Fibroblast of gingiva (primary cell): Measurements from ENCODE around the gene ARHGAP31.
"Not testable (repeated sequence)": the region's sequence is repeated elsewhere in the genome, so short reads cannot be mapped to it uniquely, and the experiment has no call there.

Experiments used
- DNase-seq: peaks from one replicate; pipeline ENCODE4 v3.0.0-alpha.2; 2011; ENCODE audit warnings: low read depth

ARHGAP31 gene

DNA sequence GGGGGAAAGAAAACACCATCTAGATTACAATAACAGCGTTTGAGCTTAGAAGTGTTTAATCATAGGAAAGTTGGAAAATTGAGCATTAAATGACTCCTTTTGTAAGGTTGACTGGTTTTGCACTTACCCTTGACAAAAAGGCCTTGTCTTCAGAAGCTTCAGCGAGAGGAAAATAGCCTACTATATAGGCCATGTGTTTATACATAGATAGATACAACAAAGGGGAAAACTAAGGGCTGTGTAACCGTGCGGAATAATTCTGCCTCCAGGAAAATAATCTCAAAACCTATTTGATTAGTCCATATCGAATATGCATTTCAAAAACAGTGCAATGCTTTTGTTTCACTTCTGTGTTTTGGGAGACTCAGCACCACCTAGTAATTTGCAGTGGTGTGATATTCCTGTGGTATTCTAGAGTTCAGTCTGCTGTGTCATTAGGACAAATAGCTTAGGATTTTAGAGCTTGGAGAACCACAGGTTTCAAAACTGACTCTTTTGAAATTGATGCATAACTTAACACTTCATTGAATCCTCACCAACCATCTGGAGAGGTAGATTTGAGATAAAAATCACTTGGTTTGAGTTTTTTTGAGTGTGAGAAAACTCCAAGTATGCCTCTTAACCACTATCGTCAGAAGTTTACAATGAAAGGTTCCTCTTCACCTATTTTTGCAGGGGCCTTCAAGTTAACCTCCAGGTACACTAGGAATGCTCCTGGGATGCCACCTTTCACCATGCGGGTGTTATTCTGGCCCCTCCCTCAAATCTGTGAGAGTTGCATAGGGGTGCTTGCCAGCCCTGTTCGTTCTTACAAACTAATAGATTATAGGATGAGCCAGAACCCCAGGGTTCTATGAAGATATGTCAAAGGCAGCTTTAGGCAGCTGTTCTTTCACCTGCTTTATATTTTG, 1.9 kb downstream of the ARHGAP31 start:
- no peak for DNase-seq

DNA sequence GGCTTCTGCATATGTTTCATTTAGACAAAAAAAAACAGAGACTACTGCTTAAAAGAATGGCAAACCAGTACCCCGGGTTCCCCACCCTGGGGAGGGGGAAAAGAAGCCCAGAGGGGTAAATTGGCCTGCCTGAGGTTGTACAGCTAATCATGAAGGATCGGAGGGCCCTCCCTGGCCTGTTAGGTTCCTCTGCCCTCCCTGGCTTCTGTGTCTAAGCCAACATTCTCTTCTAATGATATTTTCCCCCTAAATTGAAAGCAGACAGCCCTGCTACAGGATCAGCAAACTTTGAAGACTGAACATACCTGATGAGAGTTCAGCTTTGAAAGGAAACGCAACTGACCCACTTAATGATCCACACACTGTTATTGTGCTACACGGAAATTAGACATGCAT, 2.5 kb downstream of the ARHGAP31 start:
- no peak for DNase-seq

DNA sequence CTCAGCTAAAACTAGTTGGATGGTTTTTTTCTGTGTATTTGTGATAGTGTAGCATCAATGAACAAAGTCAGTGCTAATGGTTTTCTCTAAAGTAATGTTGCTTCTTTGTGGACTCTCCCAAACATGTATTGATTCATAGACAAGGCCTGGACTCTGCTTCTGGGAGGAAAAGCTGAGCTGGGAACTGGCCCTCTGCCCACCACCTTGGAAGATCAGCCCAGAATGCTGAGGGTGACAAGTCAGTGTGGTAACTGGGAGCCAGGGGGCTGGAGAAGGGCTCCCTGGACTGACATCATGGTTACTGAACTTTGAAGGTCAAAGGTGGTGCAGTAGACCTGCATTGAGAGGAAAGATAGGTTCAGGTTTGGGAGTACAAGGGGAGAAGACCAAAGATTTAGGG, 3.0 kb downstream of the ARHGAP31 start:
- peak; percentile 52 for DNase-seq

GRCh38 chr3:119298565-119298941, 4.4 kb downstream of the ARHGAP31 start:
- DNase-seq = no peak

GRCh38 chr3:119300991-119301391, 6.8 kb downstream of the ARHGAP31 start:
- DNase-seq = no peak

- no peak for DNase-seq
Observed at GRCh38 chr3:119301662-119302061, 7.5 kb downstream of the ARHGAP31 start.

DNA sequence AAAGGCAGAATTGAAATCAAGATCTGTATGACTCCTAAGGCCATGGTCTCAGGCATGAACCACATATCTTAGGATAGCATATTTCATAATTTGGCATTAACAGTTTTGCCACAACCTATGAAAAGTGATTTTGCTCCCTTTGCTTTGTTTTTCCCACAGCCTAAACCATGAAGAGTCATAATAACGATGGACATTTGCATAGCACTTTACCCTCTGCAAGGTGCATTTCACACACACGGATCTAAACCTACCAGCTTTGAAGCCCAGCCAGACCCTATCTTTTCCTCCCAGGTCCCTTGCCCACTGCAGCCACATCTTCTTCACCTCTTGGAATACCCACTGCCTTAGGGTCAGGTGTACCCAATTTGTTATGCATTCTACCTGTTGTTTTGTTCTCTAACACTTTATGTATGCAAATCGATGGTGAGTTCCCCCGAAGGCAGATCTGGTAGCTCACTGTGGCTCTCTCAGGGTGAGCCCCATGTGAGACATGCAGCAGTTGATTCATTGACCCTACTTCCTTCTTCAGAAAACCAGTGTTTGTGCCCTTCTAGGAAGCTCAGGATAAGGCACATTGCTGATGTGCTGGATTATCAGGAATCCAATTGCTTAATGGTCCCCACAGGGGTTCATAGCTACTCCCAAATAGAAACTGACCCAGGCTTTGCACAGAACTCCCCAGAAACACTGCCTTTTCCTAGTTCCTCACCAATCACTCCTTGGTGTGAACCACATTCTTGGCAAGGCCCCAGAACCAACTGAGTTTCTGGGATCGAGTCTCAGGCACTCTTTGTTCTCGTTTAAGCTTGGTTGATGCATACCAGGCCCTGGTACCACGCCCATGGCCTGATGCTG, 8.7 kb downstream of the ARHGAP31 start:
- DNase-seq = no peak

DNA sequence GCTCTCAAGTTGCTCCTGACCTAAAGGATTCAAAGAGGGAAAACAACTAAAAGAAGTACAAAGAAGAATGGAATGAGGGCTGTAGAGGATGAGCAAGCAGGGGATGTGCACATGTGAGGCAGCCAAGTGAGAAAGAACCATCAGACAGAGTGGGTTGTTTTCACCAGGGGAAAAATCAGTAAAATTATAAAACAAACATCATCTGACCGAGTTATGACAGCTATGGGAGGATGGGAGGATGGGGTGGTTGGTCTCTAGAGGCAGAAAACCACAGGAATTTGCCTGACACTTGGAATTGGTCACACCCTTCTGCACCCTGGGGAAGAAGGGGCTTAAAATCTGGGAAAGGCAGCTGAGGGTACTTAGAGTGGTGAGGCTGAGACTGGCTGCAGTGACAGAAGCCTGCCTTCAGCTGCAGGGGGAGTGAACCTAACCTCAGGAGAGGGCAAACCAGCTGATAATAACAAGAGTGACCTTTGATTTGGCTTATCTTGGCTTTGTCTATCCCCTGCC, 10.1 kb downstream of the ARHGAP31 start:
- no peak for DNase-seq

GRCh38 chr3:119305286-119305685, 11.1 kb downstream of the ARHGAP31 start:
- no peak for DNase-seq

GRCh38 chr3:119306378-119306777, 12.2 kb downstream of the ARHGAP31 start:
- not testable (repeated sequence) for DNase-seq

GRCh38 chr3:119308355-119308754, 14.2 kb downstream of the ARHGAP31 start:
- no peak for DNase-seq

DNA sequence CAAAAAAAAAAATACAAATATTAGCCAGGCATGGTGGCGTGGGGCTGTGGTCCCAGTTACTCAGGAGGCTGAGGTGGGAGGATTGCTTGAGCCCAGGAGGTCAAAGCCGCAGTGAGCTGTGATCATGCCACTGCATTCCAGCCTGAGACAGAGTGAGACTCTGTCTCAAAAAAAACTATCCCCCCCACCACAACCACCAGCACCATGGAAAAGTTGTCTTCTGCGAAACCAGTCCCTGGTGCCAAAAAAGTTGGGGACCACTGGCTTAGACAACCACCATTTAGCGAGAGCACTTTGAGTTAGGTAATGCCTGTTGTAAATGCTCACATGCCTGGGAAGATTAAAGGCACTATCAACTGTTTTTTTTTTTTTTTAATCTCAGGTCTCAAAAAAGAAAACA, 15.4 kb downstream of the ARHGAP31 start:
- DNase-seq = no peak

DNA sequence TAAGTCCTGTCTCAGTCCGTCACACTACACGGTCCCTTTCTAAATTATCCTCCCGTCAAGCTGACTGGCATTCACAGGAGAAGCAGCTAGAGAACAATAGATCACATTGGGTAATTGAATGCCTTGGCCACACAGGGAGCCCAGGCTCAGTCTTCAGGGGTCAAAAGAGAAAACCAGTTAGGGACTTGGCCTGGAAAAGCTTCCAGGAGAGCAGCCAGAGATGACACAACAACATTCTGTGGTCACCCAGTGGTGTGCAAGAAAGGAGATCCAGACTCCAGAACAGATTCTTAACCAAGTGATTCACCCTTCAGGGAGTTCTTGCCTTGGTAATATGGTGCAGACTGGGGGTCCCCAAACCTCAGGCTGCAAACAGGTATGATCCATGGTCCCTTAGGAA, 15.9 kb downstream of the ARHGAP31 start:
- peak; percentile 96 for DNase-seq

GRCh38 chr3:119311081-119311925, 17.1 kb downstream of the ARHGAP31 start:
- peak; percentile 62 for DNase-seq

DNA sequence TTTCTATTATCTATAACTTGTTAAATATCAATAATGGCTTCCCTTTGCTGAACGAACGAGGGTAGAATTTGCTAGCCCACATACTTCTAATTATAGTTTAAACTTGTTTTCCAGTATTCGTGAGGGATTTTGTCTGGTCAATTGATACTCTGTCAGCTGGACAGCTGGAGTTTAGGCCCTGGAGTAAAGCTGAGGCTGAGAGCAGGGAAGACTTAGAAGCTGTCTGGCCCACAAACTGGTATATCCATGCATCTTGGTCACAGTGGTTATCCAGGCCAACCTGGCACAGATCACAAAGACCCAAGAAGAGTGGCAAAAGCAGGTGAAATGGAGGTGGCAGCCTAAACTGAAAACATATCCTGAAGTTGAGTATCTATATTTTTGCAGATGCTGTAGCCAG, 19.3 kb downstream of the ARHGAP31 start:
- no peak for DNase-seq

DNA sequence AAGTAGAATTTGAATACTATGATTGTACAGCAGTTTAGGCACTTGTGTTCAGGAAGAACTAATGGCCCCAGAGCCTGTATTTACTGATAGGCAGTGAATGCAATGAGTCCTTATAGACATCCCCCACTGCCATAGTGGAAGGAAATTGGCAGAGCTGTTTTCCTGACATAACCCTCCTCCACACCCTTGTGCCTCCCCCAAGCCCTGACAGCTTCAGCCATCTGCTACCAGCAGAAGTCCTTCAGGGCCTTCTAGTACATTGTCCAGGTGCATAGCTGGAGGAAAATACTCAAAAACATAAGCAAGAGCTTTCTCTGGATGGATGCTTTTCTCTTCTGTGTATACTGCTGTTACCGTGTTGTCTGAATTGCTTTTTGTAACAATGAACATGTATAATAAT, 20.6 kb downstream of the ARHGAP31 start:
- no peak for DNase-seq

- DNase-seq = peak; percentile 46
Observed at GRCh38 chr3:119315600-119316312, 21.6 kb downstream of the ARHGAP31 start.

DNA sequence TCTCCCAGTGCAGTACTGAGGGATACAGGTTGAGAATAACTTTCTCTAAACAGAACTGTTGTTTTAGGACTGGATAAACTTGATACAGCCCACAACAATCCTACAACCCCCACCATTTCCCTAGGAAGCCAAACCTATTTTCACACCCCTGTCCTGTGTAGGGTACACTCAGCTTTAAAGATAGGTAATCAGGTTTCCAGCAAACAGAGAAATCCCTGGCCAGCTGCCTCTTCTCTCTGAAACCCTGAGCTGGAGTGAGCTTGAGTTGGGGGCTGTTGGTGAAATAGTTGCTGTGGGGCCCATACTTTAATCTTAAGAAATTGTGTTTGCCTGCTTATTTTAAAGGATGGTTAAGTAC, 22.1 kb downstream of the ARHGAP31 start:
- DNase-seq = no peak

GRCh38 chr3:119318876-119319275, 24.7 kb downstream of the ARHGAP31 start:
- peak; percentile 65 for DNase-seq

GRCh38 chr3:119319311-119319710, 25.1 kb downstream of the ARHGAP31 start:
- DNase-seq = no peak

GRCh38 chr3:119320785-119321184, 26.6 kb downstream of the ARHGAP31 start:
- DNase-seq = not testable (repeated sequence)
